NCI-H2081 (cell line): ENCODE data around the gene SLC25A22.
A peak's percentile ranks its signal among the peaks of the same experiment; 100 is the strongest.

Experiments used
- DNase-seq, 2 experiments: peaks; one replicate each; lab custom pipeline; 2025; lab: John Stamatoyannopoulos, UW

SLC25A22 gene

DNA sequence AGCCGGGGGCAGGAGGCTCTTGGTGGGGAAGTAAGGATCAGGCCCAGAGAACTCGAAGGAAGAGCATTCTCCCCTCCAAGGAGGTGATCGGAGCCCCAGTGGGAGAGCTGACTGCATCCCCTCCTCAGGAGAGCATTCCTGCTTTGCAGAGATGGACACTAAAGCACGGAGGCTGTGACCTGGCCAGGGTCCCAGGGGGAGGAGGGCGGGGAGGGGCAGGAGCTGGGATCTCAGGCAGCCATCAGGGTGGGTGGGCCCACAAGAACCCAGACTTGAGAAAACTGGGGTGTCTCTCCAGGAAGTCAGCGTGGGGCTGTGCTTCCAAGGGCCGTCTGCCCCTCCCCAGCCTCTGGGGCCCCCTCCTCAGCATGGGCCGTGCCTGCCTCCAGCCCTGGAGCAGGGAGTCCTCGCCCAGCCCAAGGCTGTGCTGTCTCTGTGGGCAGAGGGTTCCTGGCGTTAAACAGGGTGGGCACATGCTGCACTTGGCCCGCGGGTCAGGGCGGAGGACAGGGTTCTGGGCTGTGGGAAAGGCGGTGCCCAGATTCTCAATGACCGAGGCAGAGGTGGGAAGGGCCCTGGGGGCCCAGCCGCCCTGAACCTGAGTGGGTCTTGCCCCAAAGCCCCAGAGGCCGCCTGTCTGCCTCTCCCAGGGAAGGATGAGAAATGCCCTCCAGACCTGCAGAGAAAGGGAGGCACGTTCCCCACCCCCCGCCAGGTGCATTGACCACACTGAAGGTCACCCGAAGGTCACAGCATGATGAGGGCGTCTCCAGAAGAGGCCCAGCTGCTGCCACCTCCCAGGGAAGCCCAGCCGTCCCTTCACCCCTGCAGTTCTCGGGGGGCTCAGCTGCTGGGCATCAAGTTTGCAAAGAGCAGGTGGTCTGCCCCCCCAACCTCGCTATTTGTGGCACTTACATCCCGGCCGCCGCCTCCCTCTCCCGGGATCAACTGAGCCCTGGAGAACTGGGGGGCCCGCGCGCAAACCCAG lies 8.8 kb downstream of the SLC25A22 start:
- no peak for DNase-seq

DNA sequence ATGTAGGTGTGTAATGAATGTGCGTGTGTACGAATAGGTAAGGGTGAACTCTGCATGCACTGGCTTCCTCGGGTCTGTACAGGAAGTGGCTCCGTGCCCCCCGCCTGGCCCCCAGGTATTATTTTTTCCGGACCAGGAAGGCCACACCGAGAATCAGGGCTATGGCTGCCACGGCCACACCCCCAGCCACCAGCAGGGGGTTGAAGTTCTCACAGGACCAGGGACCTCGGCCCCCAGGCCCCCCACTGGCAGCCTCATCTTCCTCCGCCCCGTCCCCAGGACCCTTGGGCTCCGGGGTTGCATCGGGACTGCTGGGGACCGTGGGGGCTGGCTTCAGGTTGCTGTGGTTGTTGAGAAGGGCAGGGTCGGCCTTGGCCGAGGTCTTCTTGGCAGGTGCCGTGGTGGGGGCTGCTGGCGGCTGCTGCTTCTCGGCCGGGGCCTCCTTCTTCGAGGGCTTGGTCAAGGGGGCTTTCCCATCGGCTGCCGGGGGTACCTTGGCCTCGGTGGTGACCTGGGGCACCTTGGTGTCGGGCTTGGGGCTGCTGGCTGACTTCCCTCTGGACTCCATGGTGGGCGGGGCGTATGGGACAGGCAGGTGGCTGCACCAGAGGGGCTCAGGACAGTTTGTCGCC lies 10.0 kb downstream of the SLC25A22 start:
- DNase-seq: no peak

DNA sequence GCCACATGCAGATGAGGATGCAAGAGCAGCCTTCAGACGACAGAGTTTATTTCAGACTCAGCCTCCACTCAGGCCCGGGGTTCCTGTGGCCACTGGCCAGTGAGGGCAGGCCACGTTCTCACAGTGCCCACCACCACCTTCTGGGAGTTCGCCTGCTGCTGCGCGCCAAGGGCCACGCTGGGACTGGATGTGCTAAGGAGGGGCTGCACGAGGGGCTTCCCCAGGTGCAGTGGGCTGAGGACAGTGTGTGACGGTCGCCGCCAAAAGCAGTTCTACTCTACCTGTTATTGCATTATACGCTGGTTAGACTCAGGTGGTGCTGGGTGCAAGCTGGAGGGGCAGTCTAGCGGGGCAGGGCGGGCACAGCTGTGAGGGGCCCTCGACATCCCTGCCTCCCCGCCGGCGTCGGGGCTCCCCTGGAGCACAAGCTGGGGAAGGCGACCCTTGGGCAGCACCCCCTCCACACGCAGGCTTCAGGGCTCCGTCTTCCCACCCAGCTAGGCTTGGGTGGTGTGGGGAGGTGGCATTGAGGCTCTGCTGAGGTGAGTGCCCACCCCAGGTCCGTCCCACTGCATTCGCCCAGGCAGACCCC lies 10.9 kb downstream of the SLC25A22 start:
- no peak for DNase-seq

DNA sequence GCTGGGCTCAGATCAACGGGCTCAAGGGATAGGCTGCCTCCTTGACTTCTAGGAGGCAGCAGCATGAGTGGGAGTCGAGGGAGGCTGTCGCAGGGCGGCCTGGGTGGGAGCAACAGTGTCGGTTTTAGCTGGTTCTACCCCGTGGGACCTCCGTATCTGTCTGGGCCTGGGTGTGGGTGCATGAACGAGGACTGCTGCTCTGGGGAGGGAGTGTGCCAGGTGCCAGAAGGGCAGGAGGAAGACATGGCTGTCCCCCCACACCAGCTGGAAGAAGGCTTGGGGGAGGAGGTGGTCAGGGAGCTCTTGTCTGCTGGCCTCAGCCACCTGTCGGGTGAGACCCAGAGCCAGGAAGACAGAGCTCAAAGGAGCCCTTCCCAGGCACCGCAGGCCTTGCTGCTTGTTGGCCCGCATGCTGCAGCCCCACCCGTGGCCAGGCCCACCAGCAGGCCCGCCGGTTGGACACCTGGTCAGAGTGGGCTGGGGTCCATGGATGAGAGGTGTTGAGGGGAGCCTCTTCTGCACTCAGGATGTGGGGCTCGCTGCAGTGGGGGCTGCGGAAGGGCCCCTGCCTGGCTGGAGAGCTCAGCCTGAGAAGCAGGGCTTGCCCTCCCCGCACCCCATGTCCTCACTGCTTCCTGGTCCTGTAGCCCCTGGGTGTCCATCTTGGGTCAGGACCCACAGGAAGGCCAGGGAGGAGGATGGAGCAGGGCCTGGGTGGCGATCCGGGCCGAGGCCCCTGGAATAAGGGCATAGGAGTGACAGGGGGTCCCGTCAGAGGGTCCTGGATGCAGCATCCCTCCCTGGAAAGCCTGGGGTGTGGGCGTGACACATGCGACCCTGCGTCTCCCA lies 11.6 kb downstream of the SLC25A22 start:
- no peak for DNase-seq

DNA sequence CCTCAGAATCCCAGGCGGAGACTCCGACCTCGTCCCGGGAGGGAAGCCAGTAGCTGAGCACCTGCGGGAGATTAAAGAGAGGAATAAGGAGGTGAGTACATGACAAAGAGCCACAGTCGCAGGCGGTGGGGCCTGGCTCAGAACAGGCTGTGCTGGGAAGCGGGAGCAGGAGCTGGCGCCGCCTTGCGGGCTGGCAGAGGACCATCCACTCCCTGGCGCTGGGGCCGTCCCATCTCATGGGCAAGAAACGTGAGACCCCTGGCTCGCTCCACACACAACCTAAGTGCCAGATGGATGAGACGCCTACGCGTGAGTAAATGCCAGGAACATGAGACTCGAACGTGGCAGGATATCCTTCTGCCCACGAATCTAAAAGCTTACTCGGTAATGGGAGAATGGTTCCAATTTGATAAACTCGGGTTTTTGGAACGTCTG lies 14.5 kb downstream of the SLC25A22 start:
- DNase-seq: peak; percentile 71 to 78

DNA sequence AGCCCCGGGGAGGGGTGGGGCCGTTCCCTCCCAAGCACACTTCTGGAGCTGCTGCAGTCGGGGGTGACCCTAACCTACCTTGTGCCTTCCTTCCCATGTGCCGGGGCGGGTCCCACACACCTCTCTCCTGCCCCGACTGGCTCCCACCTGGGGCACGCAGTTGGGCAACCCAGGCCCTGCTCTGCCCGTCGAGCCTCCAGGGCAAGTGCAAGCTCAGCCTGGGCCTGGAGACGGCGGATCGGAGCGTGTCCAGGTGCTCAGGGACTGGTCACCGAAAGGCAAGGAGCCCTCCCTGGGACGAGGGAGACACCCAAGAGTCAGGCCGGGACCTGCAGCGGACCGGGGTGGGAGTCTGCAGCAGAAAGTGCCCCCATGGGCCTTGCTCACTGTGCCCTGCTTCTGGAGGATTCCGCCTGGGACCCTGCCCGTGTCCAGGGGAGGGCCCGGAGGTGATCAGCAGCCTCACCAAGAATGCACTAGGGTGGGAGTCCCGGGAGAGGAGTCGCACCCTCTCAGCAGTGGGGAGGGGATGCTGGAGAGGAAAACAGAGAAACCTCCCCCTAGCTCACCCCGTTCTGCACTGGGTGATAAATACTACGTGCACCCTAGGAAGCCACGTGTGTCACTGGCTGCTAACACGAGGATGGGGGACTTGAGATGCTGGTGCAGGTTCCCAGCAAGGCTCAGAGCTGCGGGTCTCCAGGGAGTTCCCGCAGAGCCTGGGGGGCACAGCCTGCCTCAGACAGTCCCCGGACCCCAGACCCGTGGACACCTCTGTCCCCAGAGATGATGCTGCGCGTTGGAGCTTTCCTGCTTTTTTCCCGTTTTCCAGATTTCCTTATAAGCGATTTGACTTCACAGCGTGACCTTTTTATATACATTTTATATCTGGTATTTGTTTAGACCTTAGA lies 15.6 kb downstream of the SLC25A22 start:
- no peak for DNase-seq

DNA sequence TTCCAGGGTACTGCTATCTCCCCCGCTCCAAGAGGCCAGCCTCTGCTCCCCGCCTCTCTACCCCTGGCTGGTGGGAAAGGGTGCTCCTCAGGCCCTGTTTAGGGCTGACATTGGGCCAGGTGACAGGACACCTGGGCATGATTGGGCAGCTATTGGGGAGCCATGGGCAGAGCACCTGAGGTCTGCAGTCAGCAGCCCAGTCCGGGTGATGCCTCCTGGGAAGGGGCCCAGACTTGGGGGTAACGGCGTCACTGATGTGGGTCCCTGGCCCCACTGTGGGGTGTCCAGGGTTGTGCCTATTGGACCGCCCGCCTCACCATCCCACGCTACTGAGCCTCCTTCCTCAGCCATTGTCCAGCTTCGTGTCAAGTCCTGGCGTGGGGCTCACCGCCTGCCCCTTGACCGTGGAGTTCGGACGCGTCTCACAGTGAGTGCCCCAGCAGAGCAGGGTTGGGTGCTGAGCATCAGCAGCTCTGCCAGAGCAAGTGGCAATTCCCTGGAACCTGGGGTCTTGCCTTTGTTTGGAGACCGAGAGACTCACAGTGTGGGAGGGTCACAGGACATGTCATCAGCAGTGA lies 18.0 kb downstream of the SLC25A22 start:
- DNase-seq: no peak

DNA sequence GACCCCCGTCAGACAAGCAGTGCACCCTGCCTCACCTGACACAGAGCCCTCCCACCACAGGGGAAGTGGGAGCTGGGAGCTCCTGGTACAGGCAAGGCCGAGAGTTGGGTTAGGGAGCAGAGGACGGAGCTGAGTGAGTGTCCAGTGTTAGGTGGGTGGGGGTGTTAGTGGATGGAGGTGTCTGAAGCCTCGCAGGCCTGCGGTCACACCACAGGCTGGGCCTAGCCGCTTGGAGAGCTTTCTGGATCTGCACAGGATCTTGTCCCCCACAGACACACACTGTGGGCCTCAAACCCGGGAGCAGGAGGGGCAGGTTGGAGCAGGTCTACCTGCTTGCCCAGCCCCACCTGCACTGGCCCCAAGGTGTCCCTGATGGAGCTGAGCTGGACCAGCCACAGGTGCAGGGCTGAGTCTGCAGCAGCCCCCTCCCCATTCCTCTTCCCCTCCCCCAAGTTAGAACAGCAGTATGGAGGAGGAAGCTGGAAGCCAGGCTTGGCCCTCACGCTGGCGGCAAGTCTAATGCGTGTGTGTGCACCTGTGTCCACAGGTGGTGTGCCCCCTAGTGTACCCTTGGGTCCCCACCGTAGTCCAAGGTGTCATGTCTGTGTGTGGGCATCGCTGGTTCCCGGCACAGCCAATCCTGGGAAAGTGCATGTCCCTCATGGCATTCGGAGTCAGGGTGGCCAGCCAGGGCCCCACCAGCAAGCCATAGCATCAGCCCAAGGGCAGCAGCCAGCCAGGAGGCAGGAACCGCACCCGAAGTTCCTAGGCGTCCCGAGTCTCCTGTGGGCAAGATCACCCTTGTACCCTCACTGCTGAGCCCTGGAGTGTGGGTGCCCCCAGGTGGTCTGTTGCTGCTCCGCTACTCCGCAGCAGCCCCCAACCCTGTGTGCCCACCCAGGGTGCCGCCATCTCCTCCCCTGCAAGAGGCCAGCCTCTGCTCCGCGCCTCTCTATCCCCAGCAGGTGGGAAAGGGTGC lies 18.8 kb downstream of the SLC25A22 start:
- DNase-seq: no peak

DNA sequence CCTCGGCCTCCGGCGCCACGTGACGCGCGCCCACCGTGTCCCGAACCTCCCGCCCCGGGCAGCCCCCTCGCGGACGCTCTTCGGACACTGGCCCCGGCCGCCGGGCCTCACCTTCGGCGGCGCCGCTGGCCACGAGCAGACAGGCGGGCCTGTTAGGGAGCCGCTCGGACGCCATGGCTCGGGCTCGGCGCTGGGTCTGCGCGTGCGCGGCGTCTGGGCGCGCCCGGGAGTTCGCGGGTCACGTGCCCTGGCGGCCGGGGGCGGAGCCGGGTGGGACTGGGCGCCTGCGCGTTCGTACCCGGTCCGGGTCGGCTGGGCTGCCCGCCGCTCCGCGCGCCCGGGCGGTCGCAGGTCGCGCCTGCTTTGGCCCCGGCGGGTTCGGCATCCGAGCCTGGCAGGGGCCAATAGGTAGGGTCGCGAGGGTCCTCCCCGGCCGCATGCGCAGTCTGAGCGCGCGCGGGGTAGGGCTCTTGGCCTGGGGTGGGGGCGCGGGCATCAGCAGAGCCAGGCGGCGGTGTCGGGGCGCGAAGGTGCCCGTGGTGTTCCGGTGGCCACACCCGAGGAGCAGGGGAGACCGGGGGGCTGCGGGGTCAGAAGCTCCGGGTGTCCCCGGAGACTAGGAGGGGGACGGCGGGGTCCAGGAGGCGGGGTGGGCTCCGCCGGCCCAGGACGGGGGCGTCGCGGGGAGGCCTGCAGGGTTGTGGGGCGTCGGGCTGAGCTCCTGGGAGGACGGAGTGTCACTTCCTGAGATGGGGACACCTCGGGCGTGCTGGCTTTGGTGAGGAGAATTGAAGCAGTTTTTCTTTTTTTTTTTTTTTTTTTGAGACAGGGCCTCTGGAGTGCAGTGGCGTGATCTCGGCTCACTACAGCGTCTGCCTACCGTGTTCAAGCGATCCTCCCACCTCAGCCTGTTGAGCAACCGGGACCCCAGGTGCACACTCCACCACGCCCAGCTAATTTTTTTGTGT lies 20.5 kb downstream of the SLC25A22 start, which contains the start of gene GATD1:
GATD1 (minus strand) TSS at position 200 of the 968 bp plus-strand sequence; CDS start at position 175, 25 bp downstream.
- DNase-seq: peak; percentile 85 to 87

DNA sequence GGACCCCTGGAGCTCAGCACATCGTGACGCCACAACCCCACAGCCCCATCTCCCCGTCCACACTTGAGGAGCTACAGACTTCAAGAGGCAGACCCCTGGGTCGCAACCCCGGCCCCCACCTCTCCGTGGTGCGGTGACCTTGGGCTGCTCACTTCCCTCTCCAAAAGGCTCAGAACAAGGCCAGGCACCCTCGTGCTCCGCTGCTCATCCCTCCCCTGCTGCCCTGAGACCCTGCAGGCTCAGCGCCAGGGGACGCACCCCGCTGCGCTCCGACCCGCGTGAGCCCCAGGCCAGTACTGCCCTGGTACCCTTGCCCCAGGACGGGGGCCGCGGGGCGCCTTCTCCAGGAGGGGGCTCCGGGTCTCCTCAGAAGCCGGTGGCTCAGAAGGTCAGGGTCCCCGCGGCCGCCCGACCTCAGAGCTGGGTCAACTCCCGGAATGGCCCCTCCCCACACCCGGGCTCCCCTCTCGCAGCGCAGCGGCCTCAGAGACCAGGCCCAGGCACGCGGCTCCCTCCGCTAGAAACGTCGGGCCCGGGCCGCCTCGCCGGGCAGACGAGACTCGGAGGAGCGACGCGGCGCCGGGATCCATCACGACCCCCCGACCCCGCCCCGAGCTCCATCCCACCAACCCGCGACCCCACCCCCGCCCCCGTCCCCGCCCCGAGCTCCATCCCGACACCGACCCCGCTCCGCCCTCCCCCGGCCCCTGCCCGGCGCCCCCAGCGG lies 21.4 kb downstream of the SLC25A22 start:
- peak in 1 of 2 experiments; percentile 26 for DNase-seq

DNA sequence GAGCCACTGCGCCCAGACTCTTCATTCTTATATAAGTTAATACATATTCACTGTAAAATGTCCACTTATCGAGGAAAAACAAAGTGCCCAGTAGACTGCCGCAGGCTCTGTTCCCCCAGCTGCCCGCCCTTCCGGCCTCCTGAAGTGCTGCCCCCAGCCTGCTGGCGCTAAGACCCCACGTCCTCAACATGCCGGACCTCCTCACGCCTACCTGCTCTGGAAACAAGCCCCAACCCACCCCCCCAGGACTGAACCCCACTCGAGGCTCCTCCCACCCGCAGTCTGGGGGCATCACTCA lies 21.9 kb downstream of the SLC25A22 start:
- no peak for DNase-seq

DNA sequence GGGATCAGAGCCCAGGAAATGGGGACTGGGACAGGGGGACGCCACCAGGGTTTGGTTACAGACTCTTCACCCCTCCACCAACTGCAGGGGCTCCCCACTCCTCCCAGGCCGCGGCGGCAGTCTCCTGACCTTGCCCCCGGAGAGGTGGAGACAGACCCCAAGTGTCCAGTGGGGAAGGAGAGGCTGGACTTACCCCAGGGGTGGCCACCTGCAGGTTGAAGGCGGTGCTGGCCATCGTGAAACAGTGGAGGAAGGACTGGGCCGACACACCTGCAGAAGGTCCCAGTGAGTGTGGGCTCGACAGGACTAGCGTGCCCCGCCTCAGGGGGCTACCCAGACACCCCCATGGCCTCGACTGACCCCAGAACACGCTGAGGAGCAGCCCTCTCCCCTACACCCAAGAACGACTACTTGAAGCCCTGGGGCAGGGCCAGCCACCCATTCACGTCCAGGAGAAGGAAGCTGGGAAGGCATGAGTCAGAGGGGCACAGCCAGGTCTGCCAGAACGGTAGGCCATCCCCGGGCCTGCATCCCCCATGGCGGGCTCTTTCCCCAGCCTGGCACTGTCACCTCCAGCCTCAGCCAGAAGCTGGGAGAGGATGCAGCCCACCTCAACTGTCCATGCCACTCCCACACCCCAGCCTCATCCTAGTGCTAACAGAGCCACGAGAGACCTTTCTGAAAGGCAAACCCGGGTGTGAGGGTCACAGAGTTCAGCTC lies 23.0 kb downstream of the SLC25A22 start:
- DNase-seq: no peak

DNA sequence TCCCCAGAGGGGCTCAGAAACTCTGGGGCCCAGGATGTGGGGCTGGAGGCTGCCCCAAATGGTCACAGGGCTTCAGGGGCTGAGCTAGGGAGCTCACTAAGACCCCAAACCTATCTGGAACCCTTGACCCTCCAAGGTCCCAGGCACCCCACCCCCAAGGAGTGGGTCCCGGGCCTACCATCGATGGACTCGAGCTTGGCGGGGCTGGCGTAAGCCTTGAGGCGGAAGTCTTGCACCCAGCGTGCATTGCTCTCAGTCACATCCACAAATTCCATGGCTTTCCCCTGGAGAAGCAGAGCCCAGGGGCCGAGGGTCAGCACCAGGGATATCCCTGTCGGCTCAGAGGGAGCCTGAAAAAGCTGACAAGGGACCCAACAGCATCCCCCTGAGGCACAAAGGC lies 24.3 kb downstream of the SLC25A22 start:
- no peak for DNase-seq

DNA sequence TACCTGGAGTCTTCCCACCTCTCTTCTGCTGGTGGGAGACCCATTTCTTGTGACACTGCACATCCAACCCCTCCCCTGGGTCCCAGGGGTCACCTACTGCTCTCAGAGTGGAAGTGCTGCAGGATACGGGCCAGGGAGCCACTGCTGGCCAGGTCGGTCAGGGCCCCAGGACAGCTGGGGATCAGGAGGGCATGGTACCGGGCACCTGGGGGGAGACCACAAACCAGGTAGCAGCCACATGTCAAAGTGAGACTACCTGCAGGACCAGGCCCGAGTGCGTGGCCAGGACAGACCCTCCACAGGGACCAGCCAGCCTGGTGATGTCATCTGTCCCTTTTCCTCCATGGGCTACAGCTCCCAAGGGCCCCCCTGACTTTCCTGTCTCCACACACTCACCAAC lies 24.7 kb downstream of the SLC25A22 start:
- DNase-seq: no peak

DNA sequence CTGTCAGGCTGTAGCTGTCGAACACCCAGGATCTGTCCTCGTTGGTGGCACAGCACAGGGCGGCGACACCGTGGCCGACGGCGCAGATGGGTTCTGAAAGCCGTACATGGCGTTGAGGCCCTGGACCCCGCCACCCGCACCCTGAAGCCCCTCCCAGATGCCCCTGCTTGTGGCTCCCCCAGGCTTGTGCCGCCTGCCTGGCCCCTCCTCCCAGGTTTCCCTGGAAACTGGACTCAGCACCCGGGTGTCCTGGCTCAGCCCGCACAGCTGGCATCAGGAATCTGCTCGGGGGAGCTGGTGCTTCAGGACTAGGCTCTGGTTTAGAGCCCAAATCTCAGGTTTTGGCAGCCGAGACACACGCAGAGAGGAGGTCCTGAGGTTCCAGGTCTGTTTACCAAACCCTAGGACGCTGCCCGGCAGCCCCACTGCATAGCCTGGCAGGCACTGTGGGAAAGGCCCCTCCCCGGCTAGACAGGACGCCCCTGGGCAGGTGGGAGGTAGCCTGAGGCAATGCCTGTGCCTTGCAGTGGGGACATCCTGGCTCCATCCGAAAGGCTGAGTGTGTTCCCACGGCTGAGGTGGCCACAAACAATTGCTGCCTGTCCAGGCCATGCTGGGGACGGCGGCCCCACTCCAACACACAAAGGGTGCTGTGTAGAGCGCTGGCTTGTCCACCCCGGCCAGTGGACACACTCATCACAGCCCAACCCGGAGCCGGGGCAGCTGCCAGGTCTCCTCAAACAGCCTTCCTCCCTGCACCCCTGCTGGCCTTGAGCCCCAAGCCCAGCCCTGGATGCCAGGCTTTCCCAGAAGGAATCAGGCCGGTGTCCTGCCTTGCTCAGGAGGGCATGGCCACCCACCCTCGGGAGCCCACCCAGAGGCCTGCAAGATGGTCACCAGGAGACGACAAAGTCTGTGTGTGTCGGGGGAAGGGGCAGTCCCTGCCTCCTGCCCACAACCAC lies 25.4 kb downstream of the SLC25A22 start:
- DNase-seq: no peak
